Activated T-cell treated with anti-CD3 and anti-CD28 coated beads for 24 hours (primary cell): ENCODE data around the gene CRHR1.
A peak's percentile ranks its signal among the peaks of the same experiment; 100 is the strongest.

Source experiments
- DNase-seq: peaks from one replicate; pipeline ENCODE4 v3.0.0-alpha.2; 2020; ENCODE audit warnings: low read depth

Gene CRHR1

GRCh38 chr17:45758544-45758943, 25.6 kb upstream of the CRHR1 start:
- DNase-seq, result no peak

- no peak for DNase-seq
These were observed 24.4 kb upstream of the CRHR1 start for GRCh38 chr17:45759761-45760160.

GRCh38 chr17:45761957-45762565, 22.1 kb upstream of the CRHR1 start:
- no peak for DNase-seq

GRCh38 chr17:45763182-45763581, 20.9 kb upstream of the CRHR1 start:
- no peak for DNase-seq

GRCh38 chr17:45764479-45764878, 19.6 kb upstream of the CRHR1 start:
- DNase-seq, result no peak

- no peak for DNase-seq
These were observed 16.1 kb upstream of the CRHR1 start for GRCh38 chr17:45768000-45768399.

GRCh38 chr17:45770632-45771270, 13.4 kb upstream of the CRHR1 start:
- DNase-seq, result no peak

- no peak for DNase-seq
These were observed 12.7 kb upstream of the CRHR1 start for GRCh38 chr17:45771271-45771959.

GRCh38 chr17:45775148-45775547, 9.0 kb upstream of the CRHR1 start:
- DNase-seq, result no peak

- DNase-seq, result no peak
These were observed 8.5 kb upstream of the CRHR1 start for GRCh38 chr17:45775576-45776011.

GRCh38 chr17:45776896-45777295, 7.2 kb upstream of the CRHR1 start:
- no peak for DNase-seq

- no peak for DNase-seq
These were observed 6.7 kb upstream of the CRHR1 start for GRCh38 chr17:45777388-45777787.

GRCh38 chr17:45780921-45781320, 3.2 kb upstream of the CRHR1 start:
- no peak for DNase-seq

GRCh38 chr17:45782889-45783592, 1.1 kb upstream of the CRHR1 start:
- DNase-seq, result peak; percentile 24

GRCh38 chr17:45783593-45784292, 377 bp upstream of the CRHR1 start:
- DNase-seq, result no peak

- peak; percentile 10 for DNase-seq
These were observed 790 bp downstream of the CRHR1 start for GRCh38 chr17:45784741-45785479.

GRCh38 chr17:45785480-45786193, 1.5 kb downstream of the CRHR1 start:
- no peak for DNase-seq

GRCh38 chr17:45786349-45786748, 2.2 kb downstream of the CRHR1 start:
- DNase-seq, result no peak

GRCh38 chr17:45787044-45787443, 2.9 kb downstream of the CRHR1 start:
- no peak for DNase-seq

- no peak for DNase-seq
These were observed 3.5 kb downstream of the CRHR1 start for GRCh38 chr17:45787656-45788055.

- DNase-seq, result no peak
These were observed 3.9 kb downstream of the CRHR1 start for GRCh38 chr17:45788057-45788456.
